GM11168 (cell line): ENCODE measurements around the gene SPAAR.
"Not testable (repeated sequence)": the region's sequence is repeated elsewhere in the genome, so short reads cannot be mapped to it uniquely, and the experiment has no call there.

Experiments used
- in situ Hi-C: fragments of 300-500 bp; cut with MboI; formaldehyde crosslinking; loops from one replicate; pipeline ENCODE4 v1.12.0; 2022; ENCODE audit warnings: low sequenced_read_pairs; ENCODE audit not compliant: unreplicated experiment

SPAAR gene, protein sequence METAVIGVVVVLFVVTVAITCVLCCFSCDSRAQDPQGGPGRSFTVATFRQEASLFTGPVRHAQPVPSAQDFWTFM

DNA sequence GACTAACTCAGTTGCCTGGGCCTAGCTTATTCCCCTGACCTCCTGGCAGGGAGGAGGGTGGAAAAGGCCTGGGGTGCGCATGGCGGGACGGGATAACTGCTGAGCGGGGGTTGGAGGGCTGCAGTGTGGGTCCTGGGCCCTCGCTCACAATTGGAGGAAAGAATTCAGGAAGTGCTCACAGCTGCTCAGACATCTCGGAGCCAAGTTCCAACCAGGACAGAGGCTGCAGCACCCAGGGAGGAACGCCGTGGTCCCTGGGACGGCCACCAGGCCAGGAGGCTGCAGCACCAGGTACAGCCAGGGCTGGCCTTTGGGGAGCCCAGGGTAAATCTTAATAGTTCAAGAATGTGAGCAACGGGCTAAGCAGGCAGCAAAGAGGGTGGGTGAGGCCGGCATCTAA lies at the start of gene SPAAR:
SPAAR (plus strand) TSS at position 217 of the 400 bp plus-strand sequence. CDS start 974 bp downstream, outside the sequence.
- in situ Hi-C loops = no loop called here

DNA sequence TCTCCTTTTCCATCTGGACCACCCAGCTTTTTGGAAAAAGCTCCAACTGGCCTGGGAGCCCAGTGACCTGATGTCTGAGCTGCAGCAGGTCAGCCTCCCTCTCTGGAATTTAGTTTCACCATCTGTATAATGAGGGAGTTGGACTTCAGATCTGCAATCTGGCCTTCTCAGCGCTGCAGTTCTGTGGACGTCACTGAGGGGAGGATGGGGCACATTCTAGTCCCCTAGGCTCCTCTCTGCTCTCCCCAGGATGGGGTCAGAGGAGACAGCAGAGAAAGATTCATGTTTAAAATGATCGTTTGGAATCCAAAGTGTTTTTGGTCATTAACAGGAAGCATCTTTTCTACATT lies 49.3 kb upstream of the SPAAR start:
- in situ Hi-C loops = no loop called here

DNA sequence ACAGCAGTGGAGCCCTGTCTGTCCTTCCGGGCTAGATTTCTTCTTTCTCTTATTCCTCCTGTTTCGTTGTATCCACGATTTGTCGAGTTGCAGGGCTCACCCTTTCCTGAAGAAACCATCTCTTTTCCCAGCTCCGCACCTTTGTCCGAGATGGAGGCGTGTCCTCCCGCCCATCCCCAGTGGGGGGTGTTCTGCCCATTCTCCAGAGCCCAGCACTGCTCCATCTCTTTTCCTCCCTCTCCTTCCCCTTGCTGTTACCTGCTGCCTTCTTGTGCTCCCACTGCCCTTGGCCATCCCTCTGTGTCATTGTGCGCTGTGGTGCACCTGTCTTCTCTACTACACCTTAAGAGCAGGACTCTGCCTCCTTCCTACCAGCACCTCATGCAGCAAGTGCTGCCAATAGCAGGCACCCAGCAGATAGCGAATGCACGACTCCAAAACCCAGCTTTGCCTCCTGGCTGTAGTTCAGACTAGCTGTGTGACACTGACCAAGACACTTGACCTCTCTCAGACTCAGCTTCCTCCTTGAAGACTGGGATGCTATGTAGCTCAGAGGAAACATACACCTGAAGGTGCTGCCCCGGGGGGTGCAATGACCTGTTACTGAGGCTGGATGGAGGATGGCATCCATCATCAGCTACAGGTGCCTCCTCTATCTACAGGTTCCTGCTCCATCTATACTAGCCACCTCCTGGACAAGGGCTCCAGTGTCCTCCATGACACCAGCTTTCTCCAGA lies 48.0 kb upstream of the SPAAR start:
- in situ Hi-C loops = no loop called here

DNA sequence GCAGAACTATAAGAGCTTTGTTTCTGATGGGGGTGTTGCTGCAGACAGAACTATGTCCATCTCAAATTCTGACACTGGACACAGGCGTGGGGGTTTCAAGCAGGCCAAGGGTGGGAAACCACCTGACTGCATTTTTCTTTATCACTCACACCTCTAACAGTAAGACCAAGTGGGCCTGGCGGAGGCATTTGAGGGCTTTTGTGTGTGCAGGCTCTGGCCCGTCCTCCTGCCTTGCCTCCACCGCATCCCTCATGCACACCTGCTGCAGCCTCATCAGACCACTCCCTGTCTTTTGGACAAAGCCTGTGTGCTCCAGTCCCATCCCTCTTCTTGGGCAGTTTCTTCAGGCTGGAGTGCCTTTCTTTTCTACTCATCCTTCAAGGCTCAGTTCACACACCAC lies 47.0 kb upstream of the SPAAR start:
- in situ Hi-C loops = no loop called here

DNA sequence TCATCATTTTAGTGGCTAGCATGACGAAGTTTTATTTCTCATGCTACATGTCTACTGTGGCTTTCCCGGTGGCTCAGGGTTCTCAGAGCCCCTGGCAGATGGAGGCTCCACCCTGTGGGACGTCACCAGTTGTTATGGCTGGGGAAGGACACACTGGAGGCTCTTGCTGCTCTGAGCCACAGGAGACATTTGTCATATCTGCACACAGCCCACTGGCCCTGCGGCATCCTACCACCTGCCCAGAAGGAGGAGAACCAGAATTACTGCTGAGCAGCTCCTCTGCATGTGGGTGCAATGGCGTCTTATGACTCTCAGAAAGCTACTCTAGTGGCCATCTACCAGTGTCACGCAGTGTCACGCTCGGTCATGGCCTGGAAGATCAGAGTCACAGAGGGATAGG lies 45.7 kb upstream of the SPAAR start:
- in situ Hi-C loops = no loop called here

DNA sequence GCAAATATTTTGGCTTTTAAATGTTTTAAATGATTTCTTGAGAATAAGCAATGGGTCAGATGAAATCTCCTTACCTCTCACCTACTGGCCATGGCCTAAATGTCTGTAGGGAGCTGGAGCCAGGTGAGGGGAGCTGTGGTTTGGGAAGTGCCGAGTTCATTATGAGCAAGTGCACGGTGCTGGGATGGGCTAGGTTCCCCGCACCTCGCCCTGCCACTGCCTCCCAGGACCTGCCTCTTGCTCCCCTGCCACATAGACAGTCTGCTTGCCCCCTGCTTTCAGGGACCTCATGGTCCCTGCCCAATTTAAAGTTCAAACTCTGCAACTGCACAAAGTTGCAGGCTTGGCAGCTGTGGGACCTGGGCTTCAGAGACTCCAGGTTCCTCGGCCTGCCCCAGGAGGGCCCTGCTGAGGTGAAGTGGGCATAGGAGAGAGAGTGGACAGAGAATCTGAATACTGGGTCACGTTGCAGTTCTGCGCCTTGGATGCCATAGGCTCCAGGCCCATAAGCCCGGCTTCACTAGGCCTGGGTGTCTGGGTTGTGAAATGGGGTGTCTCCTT lies 44.5 kb upstream of the SPAAR start:
- in situ Hi-C loops = no loop called here

DNA sequence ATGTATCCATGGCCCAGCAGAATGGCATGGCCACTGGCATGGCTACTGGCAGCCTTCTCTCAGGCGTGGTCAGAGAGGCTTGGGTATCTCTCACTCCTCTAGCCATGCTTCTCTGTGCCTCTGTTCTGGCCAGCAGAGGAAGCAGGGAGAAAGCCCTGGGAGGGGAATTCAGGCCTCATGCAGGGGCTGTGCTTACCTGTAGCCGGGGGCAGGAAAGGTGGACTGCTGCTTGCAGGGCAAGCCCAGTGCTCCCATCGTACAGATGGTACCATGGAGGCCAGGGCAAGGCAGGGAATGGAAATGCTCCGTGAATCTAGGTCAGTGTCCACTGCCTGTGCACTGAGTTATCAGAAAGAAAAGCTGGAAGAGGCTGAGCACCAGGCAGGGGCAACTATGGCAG lies 41.8 kb upstream of the SPAAR start:
- in situ Hi-C loops = no loop called here

DNA sequence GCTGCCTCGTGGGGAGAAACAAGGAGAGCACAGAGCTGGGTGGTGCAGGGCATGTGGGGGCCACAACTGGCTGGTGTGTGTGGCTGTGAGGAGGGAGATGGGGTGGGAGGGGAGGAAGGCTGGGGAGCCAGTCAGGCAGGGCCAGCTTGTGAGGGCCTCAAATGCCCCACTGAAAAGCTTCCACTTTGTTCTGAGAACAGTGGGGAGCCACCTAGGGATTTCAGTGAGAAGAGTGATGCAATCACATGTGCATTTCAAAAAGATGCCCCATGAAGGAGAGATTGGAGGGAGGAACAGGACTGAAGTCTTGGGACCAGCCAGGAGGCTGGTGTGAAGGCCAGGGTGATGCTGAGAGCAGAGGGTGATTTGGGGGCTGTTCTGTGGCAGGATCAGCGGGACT lies 40.4 kb upstream of the SPAAR start:
- in situ Hi-C loops = no loop called here

DNA sequence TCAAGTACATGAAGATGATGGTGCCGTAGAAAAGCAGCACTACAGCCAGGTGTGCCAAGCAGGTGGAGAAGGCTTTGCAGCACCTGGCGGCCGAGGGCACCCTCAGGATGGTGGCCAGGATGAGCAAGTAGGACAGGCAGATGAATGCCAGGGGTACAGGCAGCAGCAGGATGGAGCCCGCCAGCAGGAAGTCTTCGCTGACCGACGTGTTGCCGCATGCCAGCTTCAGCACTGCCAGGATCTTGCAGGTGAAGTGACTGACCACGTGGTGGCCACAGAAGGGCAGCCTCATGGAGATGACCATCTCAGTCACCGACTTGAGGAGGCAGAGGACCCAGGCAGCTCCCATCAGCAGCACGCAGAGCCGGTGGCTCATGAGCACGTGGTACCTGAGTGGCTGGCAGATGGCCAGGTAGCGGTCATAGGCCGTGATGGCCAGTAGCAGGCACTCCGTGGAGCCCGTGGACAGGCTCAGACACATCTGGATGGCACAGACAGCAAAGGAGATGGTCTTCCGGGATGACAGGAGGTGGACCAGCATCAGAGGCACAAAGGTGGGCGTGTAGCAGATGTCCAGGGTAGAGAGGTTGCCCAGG lies 39.6 kb upstream of the SPAAR start:
- in situ Hi-C loops = no loop called here

DNA sequence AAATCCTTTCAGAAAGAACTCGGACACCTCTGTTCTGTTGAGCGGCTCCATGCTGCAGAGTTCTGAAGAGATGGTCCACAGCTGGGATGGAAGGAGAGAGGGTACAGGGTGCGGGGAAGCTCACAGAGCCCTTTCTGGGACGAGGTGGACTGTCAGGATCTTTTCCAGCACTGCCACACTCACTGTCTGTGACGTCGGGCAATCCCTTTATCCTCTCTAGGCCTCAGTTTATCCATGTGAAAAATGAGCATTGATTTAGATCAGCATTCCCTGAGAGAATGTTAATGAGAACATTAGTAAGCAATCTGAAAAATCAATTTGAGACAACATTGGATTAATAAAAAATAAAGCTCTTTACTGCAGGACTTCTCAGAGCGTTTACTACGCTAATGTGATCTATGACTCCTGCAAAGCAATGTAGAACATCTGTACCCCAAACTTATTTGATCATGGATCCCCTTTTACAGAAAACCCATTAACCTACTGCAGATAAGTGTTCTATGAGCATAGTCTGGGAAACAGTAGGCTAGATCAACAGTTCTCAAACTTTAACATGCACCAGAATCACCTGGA lies 38.9 kb upstream of the SPAAR start, which contains the start of gene OR13J1:
OR13J1 (minus strand) TSS at position 51 of the 573 bp plus-strand sequence; CDS start at position 51, 0 bp downstream.
- in situ Hi-C loops = no loop called here

DNA sequence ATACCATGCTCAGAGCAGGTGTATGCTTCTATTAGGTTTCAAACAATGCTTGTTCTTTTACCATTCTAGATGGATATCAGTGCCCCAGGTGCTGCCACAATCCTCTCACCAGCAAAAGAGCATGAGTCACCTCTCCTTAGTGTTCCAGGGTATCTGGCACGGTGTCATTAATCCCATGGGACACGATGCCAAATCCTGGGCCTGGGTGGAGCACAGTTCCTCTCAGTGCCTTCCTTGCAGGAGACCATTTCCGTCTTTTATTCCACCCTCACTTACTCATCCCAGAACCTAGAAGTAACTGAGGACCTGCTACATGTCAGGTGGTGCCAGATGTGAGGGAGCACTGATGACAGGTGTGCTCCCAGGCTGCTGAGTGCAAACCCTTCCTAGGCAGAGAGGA lies 37.7 kb upstream of the SPAAR start:
- in situ Hi-C loops = no loop called here

DNA sequence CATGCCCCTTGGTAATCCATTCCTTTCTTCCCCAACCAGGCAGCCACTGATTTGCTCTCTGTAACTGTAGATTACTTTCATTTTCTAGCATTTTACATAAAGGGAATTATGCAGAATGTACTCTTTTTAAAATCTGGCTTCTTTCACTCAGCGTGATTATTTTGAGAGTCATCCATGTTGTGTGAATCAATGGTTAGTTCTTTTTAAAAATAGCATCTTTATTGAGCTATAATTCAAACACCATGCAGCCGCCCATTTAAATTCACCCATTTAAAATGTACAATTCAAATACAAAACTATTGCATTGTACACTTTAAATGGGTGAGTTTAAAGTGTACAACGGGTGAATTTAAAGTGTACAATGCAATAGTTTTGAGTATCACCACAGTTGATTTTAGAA lies 36.8 kb upstream of the SPAAR start:
- in situ Hi-C loops = no loop called here

DNA sequence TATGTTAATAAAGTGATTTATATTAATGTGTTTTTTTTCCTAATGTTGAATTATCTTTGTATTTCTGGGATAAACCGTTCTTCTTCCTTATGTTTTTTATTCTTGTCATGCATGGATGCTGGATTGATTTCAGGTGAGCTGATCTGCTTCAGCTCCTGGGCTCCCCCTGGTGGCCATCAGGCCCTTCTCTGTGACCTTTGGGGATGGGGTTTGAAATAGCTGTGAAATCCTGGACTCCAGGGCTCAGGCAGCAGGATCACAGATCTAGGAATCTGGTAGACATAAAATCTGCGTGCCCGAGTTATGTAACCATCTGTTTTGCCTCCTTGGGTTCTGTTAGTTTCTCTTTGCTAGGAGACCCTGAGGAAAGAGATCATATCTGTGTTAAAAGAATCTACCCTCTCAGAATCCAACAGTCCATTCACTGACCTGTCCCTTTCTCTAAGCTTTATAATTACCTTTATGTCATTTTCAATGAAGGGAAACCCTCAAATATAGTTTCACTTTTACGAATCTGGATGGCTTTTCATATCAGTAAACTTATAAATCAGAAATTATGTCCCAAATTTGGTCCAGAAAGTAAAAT lies 26.9 kb upstream of the SPAAR start:
- in situ Hi-C loops = loop anchor here (5.0 kb wide), 1 partner anchor 95 kb away; no protein-coding TSS in a partner anchor

DNA sequence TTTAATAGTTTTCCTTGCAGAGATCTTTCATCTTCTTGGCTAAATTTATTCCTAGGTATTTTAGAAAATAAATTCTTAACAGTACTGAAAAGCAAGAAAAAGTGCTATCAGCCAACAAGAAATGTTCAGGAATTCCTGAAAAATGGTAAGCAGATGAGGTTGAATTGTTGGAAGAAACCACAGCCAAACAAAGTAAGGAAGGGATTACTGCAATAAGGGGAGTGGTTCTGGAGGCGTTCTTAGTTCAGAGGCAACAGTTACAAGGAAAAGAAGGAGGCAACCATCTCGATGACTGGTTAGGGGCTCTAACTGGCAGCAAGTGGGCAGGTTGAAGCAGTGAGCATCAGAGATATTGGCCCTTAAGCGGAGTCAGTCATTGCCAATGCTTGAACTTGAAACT lies 26.3 kb upstream of the SPAAR start:
- in situ Hi-C loops = loop anchor here (5.0 kb wide), 1 partner anchor 96 kb away; no protein-coding TSS in a partner anchor

DNA sequence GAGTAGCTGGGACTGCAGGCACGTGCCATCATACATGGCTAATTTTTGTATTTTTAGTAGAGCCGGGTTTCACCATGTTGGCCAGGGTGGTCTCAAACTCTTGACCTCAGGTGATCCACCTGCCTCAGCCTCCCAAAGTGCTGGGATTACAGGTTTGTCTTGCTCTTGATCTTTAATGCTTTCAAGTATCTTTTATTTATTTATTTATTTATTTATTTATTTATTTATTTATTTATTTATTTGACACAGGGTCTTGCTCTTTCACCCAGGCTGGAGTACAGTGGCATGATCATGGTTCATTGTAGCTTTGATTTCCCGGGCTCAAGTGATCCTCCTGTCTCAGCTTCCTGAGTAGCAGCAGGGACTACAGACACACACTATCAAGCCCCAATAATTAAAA lies 24.4 kb upstream of the SPAAR start:
- in situ Hi-C loops = loop anchor here (5.0 kb wide), 1 partner anchor 98 kb away; no protein-coding TSS in a partner anchor

DNA sequence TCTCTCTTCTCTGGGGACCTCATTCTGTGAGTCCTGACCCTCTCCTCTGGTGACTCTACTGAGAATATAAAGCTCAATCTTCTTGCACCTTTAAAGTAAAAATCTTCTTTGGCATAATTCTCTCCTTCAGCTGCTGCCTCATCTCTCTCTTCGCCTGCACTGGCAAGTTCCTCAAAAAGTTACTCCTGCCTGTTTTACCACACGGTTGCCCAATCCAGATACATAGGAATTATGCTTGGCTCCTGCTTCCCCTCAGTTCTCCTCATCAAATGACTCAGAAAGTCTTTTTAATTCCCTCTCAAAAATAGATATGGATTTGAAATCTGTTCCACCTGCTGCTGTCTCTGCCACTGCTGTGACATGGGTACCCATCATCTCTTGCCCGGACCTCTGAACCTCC lies 17.6 kb upstream of the SPAAR start:
- in situ Hi-C loops = no loop called here

DNA sequence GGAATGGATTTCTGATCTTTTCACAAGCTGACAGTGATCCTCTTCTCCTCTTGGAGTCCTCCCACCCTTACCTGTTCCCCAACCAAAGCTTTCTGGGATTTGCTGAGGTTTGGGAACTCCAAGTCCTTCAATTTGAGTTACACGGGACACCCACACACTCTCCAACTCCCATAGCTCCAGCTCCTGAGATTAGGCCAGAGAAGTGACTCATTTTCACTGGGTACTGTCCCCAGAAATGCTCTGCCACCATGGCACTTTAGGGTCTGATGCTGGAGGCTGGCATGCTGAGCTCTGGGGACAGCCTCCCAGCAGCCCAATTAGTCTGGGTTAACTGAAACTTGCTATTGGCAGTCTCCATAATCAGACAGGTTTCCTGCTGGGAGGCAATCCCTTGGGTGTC lies 17.2 kb upstream of the SPAAR start:
- in situ Hi-C loops = no loop called here

DNA sequence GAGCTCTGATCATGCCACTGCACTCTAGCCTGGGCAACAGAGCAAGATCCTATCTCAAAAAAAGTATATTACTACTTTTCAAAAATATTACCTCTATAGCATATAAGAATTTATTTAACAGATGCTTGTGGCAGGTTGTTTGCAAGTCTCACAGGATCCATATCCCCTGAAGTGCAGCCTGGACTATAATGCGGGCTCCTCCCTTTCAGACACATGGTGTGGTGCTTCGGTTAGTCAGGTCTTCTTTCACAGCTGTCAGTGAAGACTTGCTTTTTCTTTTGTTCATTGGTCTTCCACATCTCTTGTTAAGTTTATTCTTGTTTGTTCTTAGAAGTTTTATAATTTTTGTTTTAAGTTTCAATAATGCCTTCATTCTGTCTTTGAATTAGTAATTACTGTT lies 12.7 kb upstream of the SPAAR start:
- in situ Hi-C loops = no loop called here

DNA sequence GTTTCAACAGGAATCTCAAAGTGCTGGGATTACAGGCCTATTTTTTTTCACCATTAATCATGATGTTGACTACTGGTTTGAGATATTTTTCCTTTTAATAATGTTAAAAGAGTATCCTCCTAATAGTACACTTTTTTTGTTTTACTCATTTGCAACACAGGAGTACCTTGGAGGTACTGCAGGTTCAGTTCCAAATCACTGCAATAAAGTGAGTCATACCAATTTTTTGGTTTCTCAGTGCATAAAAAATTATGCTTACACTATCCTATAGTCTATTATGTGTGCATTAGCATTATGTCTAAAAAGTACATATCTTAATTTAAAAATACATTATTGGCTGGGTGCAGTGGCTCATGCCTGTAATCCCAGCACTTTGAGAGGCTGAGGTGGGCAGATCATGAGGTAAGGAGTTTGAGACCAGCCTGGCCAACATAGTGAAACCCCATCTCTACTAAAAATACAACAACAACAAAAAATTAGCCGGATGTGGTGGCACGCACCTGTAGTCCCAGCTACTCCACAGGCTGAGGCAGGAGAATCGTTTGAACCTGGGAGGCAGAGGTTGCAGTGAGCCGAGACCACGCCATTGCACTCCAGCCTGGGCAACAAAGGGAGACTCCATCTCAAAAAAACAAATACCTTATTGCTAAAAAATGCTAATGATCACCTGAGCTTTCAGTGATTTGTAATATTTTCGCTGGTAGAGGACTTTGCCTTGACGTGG lies 11.8 kb upstream of the SPAAR start:
- in situ Hi-C loops = not testable (repeated sequence)

DNA sequence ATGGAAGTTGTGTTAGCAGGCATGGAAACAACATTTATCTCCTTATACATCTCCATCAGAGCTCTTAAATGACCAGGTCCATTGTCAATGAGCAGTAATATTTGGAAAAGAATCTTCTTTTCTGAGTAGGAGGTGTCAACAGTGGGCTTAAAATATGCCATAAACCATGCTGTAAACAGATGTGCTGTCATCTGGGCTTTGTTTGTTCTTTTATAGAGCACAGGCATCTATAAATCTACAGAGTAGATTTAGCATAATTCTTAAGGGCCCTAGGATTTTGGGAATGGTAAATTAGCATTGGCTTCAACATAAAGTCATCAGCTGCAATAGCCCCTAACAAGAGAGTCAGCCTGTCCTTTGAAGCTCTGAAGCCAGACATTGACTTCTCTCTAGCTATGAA lies 11.0 kb upstream of the SPAAR start:
- in situ Hi-C loops = no loop called here
